GM08714 (cell line): ENCODE data around the gene GLS.
"Not testable (repeated sequence)": the region's sequence is repeated elsewhere in the genome, so short reads cannot be mapped to it uniquely, and the experiment has no call there.

Source experiments
- H3K4me3 ChIP-seq: fragments of 200-500 bp; sonication (Bioruptor generic); 2 replicates; pipeline ENCODE4 v1.5.1; 2014; ENCODE audit warnings: mild to moderate bottlenecking, low read length, inconsistent platforms
- ZNF274 ChIP-seq: IDR thresholded peaks from 2 replicates; pipeline ENCODE4 v1.6.1; 2012; ENCODE audit warnings: mild to moderate bottlenecking, low read depth, low read length

GLS gene

DNA sequence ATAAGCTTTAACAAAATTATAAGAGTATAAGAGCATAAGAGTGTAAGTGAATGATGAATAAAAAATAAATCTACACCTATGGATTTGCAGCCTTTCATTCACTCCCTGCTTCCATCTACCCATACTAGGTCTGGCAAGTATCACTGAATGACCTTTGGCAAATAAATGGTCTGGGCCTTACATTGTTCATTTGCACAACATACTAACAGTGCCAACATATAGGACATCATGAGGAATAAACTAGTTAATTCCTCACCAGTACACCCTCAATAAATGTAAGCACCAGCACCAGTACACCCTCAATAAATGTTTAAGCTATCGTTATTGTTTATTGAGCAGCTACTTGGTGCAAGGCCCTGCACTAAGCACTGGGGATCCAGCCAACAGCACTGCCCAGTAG is 106.5 kb downstream of the GLS start:
- H3K4me3 ChIP-seq: no peak overlapping the region
- TF ChIP-seq ZNF274: no peak

- H3K4me3 ChIP-seq: no peak overlapping the region
- TF ChIP-seq ZNF274: no peak
Measured at GRCh38 chr2:190987938-190988337, 107.3 kb downstream of the GLS start.

GRCh38 chr2:190988910-190989309 is 108.3 kb downstream of the GLS start:
- TF ChIP-seq ZNF274: no peak
- no peak overlapping the region for H3K4me3 ChIP-seq

DNA sequence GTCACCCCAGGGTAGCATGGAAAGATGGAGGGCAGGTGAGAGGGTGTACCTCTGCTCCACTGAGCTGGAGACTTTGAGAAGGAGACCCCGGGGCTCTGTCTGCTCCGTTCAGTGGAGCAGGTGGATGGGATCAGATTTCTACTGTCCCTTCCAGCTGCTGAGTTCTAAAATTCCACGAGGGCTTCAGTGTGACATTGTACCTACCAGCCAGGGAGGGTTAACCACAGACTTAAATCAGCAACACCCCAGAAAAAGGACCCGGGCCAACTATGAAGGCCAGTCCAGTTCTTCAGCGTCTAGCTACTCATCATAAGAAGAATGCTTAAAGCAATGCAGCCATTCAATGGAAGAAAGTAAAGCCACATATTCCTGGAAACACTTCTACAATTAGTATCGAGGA is 109.5 kb downstream of the GLS start:
- no peak overlapping the region for H3K4me3 ChIP-seq
- no peak for TF ChIP-seq ZNF274

DNA sequence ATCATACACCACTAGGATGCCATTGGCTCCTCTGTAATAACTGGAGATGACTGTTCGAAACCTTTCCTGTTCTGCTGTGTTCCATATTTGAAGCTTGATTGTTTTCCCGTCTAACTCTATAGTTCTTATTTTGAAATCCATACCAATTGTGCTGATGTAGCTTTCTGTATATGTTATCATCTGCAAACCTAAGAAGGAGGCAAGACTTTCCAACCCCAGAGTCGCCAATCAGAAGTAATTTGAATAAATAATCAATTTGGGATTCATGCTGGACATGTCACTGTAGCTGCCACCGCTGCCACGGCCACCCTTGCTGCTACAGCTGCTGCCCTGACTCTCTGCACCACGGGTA is 112.6 kb downstream of the GLS start:
- no peak for TF ChIP-seq ZNF274
- H3K4me3 ChIP-seq: no peak overlapping the region

GRCh38 chr2:190994148-190994547 is 113.5 kb downstream of the GLS start:
- no peak for TF ChIP-seq ZNF274
- H3K4me3 ChIP-seq: no peak overlapping the region

DNA sequence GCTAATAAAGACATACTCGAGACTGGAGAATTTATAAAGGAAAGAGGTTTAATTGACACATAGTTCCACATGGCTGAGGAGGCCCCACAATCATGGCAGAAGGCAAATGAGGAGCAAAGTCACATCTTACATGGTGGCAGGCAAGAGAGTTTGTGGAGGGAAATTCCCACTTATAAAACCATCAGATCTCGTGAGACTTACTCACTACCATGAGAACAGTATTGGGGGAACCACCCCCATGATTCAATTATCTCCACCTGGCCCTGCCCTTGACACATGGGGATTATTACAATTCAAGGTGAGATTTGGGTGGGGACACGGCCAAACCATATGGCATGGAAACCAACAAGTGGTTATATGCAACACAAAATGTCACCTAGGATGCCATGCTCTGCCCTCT is 114.7 kb downstream of the GLS start:
- not testable (repeated sequence) for H3K4me3 ChIP-seq

GRCh38 chr2:190996338-190996946 is 115.8 kb downstream of the GLS start:
- no peak for TF ChIP-seq ZNF274
- no peak overlapping the region for H3K4me3 ChIP-seq

- no peak for TF ChIP-seq ZNF274
- no peak overlapping the region for H3K4me3 ChIP-seq
Measured at GRCh38 chr2:190996947-190997346, 116.3 kb downstream of the GLS start.

- H3K4me3 ChIP-seq: no peak overlapping the region
- no peak for TF ChIP-seq ZNF274
Measured at GRCh38 chr2:190997526-190998113, 117.0 kb downstream of the GLS start.

DNA sequence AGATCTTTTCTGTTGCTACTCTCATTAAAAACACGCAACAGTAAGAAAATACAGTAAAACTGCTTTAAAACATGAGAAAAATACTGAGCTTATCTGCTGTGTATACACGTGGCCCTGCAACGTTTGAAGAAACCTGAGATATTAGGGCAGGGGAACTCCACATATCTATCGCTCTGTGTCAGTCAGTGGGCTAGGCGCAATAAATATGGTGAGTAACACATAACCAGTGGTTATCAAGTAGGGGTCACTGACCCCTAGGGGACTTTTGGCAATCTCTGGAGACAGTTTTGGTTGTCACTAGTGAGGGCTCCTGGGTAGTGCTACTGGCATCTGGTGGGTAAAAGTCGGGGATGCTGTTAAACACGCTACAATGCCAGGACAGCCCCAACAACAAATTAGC is 118.4 kb downstream of the GLS start:
- H3K4me3 ChIP-seq: no peak overlapping the region
- TF ChIP-seq ZNF274: no peak

DNA sequence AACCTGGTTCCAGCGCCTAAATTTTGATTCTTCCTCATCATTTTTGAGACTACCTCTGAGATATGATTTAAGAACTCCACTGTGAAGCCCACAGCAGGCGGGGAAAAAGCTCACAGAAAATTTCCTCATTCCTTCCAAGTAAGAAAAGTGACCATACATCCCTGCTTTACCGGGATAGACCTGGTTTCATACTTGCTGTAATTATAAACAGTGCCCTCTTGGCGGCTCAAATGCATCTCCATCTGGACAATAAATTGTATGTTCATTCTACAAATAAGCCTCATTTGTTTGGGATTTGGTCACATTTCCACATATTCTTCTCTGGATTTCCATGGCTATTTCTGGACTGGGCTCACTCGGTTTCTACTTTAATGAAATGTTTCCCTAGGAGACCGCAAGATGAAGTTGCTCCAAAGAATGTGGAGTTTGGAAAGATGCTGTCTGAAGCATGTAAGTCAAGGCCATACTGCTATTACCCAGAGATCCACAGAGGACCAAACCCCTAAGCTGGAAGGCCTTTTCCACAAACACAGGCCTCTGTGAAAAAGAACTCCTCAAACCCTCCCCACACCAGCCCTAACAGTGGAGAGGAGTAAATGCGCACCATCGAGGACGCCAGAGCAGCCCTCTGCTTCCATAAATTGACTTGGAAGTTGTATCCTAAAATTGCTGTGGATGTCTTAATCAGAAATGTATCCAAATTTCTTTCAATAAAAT is 119.5 kb downstream of the GLS start:
- no peak overlapping the region for H3K4me3 ChIP-seq
- TF ChIP-seq ZNF274: no peak

- no peak for TF ChIP-seq ZNF274
- no peak overlapping the region for H3K4me3 ChIP-seq
Measured at GRCh38 chr2:191001032-191001431, 120.4 kb downstream of the GLS start.

GRCh38 chr2:191001624-191002023 is 121.0 kb downstream of the GLS start:
- no peak for TF ChIP-seq ZNF274
- no peak overlapping the region for H3K4me3 ChIP-seq
